Muscle of leg (tissue), 16 donors: ENCODE results near the gene CDK1. TPM values are rescaled to one million over a fixed set of nuclear protein-coding genes. Genes with fewer than 3 reads are reported as not detected.

Experiments used
- DNase-seq: peaks from one replicate; pipeline ENCODE4 v3.0.0; 2013
- H3K27ac ChIP-seq: one replicate; pipeline ENCODE4 v1.5.1; 2013; ENCODE audit warnings: mild to moderate bottlenecking, low read length, control low read depth
- H3K27me3 ChIP-seq: one replicate; pipeline ENCODE4 v1.6.1; 2013; ENCODE audit warnings: low read length; ENCODE audit not compliant: control insufficient read depth, insufficient read depth
- H3K36me3 ChIP-seq: one replicate; pipeline ENCODE4 v1.6.1; 2013; ENCODE audit warnings: low read length; ENCODE audit not compliant: control insufficient read depth, insufficient read depth
- H3K4me1 ChIP-seq: one replicate; pipeline ENCODE4 v1.6.1; 2013; ENCODE audit warnings: low read length; ENCODE audit not compliant: control insufficient read depth, insufficient read depth
- H3K4me3 ChIP-seq: one replicate; pipeline ENCODE4 v1.5.1; 2013; ENCODE audit warnings: low read length, control low read depth
- H3K9me3 ChIP-seq: replicated peaks from 2 replicates; pipeline ENCODE4 v1.6.1; 2013; ENCODE audit warnings: low read depth, low read length; ENCODE audit not compliant: control insufficient read depth
- WGBS: methylation state at CpG from one replicate; pipeline ENCODE4 v1.1.5; 2013; ENCODE audit warnings: missing lambda C conversion rate; ENCODE audit not compliant: insufficient coverage; 5-methylcytosine and 5-hydroxymethylcytosine counted together
- long read RNA-seq, 11 donors: transcript quantifications; one replicate each; lab custom pipeline, GENCODE V29; 2026
- polyA plus RNA-seq, 8 donors: library from polyadenylated mRNA; unstranded; fragments of 120-200 nt; gene quantifications; one replicate each; pipeline versions ENCODE4 v1.2.1 to v1.2.3, GENCODE V29; 2013; ENCODE audit warnings: inconsistent platforms in 1 of 8, low replicate concordance in 1 of 8; ENCODE audit not compliant: insufficient read length in 8 of 8, insufficient read depth in 1 of 8
- total RNA-seq: library from RNA; stranded (reverse); fragments of 120-200 nt; gene quantifications from one replicate; pipeline ENCODE4 v1.2.4, GENCODE V29; 2013

CDK1 gene
- total RNA-seq (30.9 TPM), polyA plus RNA-seq (10 to 100 TPM; 33.1 to 54.8 (median 41.1) TPM)
- long read RNA-seq, donor 1, transcript CDK1-203 (8 exons, 1,913 nt) = major isoform, 16 of 34 reads
- long read RNA-seq, donor 1, partial matches to known transcripts = 18 of 34 reads
- long read RNA-seq, donor 1, other reads (novel, unspliced or antisense) = 0 of 34 reads
- long read RNA-seq, donor 2 = 0 reads
- long read RNA-seq, donor 3, transcript CDK1-203 (8 exons, 1,913 nt) = major isoform, 8 of 31 reads
- long read RNA-seq, donor 3, partial matches to known transcripts = 23 of 31 reads
- long read RNA-seq, donor 3, other reads (novel, unspliced or antisense) = 0 of 31 reads
- long read RNA-seq, donor 4, partial matches to known transcripts = 5 of 8 reads
- long read RNA-seq, donor 4, other reads (novel, unspliced or antisense) = 0 of 8 reads
- long read RNA-seq, donor 5, transcript CDK1-203 (8 exons, 1,913 nt) = major isoform, 40 of 107 reads
- long read RNA-seq, donor 5, partial matches to known transcripts = 51 of 107 reads
- long read RNA-seq, donor 5, other reads (novel, unspliced or antisense) = 15 of 107 reads
- long read RNA-seq, donor 6, transcript CDK1-203 (8 exons, 1,913 nt) = major isoform, 15 of 39 reads
- long read RNA-seq, donor 6, partial matches to known transcripts = 23 of 39 reads
- long read RNA-seq, donor 6, other reads (novel, unspliced or antisense) = 0 of 39 reads
- long read RNA-seq, donor 7, transcript CDK1-203 (8 exons, 1,913 nt) = major isoform, 20 of 40 reads
- long read RNA-seq, donor 7, partial matches to known transcripts = 20 of 40 reads
- long read RNA-seq, donor 7, other reads (novel, unspliced or antisense) = 0 of 40 reads
- long read RNA-seq, donor 8, transcript CDK1-203 (8 exons, 1,913 nt) = major isoform, 23 of 43 reads
- long read RNA-seq, donor 8, partial matches to known transcripts = 18 of 43 reads
- long read RNA-seq, donor 8, other reads (novel, unspliced or antisense) = 0 of 43 reads
- long read RNA-seq, donor 9, transcript CDK1-203 (8 exons, 1,913 nt) = major isoform, 10 of 30 reads
- long read RNA-seq, donor 9, partial matches to known transcripts = 20 of 30 reads
- long read RNA-seq, donor 9, other reads (novel, unspliced or antisense) = 0 of 30 reads
- long read RNA-seq, donor 10, transcript CDK1-203 (8 exons, 1,913 nt) = major isoform, 21 of 39 reads
- long read RNA-seq, donor 10, partial matches to known transcripts = 17 of 39 reads
- long read RNA-seq, donor 10, other reads (novel, unspliced or antisense) = 0 of 39 reads
- long read RNA-seq, donor 11, transcript CDK1-203 (8 exons, 1,913 nt) = major isoform, 11 of 24 reads
- long read RNA-seq, donor 11, partial matches to known transcripts = 13 of 24 reads
- long read RNA-seq, donor 11, other reads (novel, unspliced or antisense) = 0 of 24 reads

DNA sequence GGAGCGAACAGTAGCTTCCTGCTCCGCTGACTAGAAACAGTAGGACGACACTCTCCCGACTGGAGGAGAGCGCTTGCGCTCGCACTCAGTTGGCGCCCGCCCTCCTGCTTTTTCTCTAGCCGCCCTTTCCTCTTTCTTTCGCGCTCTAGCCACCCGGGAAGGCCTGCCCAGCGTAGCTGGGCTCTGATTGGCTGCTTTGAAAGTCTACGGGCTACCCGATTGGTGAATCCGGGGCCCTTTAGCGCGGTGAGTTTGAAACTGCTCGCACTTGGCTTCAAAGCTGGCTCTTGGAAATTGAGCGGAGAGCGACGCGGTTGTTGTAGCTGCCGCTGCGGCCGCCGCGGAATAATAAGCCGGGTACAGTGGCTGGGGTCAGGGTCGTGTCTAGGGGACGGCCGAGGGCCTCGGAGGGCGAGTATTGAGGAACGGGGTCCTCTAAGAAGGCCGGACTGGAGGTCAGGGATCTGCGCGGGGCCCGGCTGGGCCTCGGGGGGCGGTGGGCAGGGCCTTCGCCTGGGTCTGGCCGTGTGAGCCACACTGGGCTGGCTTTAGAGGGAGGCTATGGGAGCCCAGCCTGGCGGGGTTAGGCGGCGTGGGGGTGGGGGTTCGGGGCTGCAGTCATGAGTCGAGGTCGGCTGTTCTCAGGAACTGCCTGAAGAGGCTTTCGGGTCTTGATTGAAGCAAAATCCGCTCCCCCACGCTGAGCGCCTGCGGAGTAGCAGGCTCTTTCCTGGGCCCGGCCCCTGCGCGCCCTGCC lies at the start of gene CDK1:
TSS of gene CDK1 (plus strand) at position 265 of the 757 bp plus-strand sequence. CDS start 1,688 bp downstream, outside the sequence.
- WGBS = under 1% methylated on average over 50 of the region's 58 CpGs
- Histone ChIP-seq H3K36me3 (no peaks in the 10 kb centered on the region), H3K4me3 (peak within 1 kb of the TSS; percentile 78), H3K4me1 (peaks cover 5% of the 10 kb centered on the region), H3K27ac (peak within 1 kb of the TSS; percentile 80), H3K27me3 (no peaks in the 10 kb centered on the region), H3K9me3 (no peaks in the 10 kb centered on the region)
- peak; percentile 100 for DNase-seq

DNA sequence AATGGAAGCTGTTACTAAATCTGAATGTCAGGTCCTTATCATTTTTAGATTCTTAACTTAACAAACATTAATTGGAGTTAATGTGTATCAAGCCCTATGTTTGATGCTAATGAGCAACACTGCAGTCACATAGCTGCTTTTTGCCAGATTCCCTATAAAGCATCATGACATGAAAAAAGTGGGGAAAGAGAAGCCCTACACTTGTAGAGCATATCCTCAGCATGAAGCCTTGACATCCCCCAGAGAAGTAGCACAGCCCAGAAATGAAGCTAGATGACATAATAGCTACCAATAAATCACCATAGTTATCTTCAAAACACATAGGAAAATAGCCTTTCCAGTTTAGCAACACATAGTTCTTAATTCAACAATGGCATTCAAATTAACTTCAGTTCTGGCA lies 49.2 kb upstream of the CDK1 start:
- H3K27ac ChIP-seq = no peak overlapping the region
- no peaks in the 10 kb centered on the region for H3K9me3 ChIP-seq
- DNase-seq = no peak
- H3K4me1 ChIP-seq = peaks cover 3% of the 10 kb centered on the region
- no peak overlapping the region for H3K4me3 ChIP-seq
- H3K36me3 ChIP-seq = no peaks in the 10 kb centered on the region
- H3K27me3 ChIP-seq = peaks cover 27% of the 10 kb centered on the region

DNA sequence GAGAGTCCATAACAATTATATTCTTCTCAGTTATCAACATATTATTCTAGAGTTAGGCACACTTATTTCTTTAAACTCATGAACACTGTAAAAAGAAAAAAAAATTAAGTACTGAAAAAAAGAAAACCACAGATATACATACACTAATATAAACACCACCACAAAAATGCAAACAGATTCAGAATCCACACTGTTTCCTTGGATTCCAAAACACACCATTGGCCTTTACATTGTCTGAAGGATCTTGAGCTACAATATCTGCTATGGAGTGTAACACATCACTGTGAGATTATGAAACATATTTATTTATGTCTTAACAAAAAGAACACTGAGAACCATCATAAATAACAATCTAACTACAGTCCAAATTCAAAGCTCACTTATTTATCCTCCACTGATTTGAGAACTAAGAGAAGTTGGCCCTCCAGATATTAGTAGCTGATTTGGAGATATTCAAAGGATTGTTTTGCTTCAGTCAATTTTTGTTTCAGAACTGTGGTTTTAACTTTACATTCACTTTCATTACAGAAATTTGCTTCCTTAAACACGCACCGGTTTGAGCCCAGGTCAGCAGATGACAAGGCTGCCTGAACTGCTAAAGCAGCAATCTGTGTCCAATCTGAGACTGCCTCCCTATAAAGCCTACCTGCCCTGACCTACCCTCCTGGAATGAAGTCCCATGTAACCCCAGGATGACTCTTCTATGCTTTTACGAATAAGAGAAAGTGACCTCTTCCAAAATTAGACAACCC lies 47.0 kb upstream of the CDK1 start:
- H3K4me1 ChIP-seq = peaks cover 3% of the 10 kb centered on the region
- no peak overlapping the region for H3K4me3 ChIP-seq
- no peak overlapping the region for H3K27ac ChIP-seq
- WGBS = 64% methylated on average over 2 of the region's 3 CpGs
- DNase-seq = peak; percentile 8
- H3K36me3 ChIP-seq = no peaks in the 10 kb centered on the region
- peaks cover 36% of the 10 kb centered on the region for H3K27me3 ChIP-seq
- H3K9me3 ChIP-seq = no peaks in the 10 kb centered on the region

DNA sequence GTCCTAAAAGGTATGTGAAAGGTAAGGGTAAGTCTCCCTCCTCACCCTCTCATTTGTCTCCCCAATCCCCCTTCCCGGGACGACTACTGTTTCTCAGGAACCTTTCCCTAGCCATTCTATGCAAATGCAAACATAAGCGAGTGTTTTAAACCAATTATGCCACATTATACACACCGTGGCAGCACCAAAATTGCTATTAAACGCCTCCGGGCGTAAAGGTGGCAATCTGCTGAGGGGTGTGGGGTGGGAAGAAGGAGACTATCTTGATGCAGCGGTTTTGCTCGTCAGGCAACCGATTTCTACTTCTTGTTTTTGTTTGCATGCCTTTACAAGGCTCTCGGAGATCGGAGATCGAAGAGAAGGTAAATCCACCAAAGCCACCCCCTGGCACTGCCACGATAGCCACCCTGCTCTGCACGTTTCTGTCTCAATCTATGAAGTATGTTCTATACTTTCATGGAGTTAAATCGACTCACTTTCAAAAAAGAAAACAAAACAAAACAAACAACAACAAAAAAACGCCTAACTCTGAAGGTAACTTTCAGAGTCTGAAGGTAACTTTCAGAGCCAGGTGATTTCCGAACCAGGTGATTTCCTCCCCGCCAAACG lies 46.0 kb upstream of the CDK1 start:
- DNase-seq = no peak
- peaks cover 36% of the 10 kb centered on the region for H3K27me3 ChIP-seq

DNA sequence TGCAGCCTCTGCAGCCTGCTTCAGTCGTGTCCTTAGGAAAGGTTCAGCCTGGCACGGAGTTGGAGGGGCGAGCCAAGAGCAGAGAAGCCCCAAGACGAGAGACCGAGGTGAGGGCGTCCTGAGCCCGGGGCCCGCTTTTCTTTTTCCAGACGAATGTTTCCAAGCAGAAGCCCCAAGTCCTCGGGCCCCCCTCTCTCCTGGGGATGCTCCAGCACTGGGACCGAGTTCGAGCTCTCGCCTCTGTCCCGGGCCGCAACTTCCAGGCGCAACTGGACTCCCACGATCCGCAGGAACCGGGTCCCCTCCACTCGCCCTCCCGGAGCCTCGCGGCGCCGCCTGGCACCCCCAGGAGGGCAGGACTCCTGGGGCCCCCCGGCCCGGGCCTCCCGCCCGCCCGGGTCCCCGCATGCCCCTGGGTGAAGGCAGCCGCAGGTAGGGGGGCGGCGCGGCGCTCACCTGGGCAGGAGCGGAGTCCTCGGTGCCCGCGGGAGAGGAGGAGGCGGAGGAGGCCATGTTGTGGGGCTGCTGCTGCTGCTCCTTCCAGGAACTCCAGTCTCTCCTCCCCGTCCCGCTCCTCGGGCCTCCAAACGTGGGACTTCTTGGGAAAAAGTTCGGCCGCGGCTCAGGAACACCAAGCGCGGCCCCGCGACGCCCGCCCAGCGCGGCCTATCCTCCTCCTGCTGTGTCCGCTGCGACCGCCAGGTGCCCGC lies 45.3 kb upstream of the CDK1 start:
- peaks cover 3% of the 10 kb centered on the region for H3K4me1 ChIP-seq
- no peaks in the 10 kb centered on the region for H3K9me3 ChIP-seq
- H3K27me3 ChIP-seq = peaks cover 36% of the 10 kb centered on the region
- DNase-seq = peak; percentile 45
- H3K27ac ChIP-seq = no peak overlapping the region
- H3K4me3 ChIP-seq = peak overlapping the region; percentile 39
- no peaks in the 10 kb centered on the region for H3K36me3 ChIP-seq
- WGBS = 1% methylated on average over 50 of the region's 60 CpGs

More for the DNA sequence above, 46.0 kb upstream of the CDK1 start:
- Histone ChIP-seq H3K9me3 (no peaks in the 10 kb centered on the region), H3K4me3 (peak overlapping the region; percentile 39), H3K27ac (no peak overlapping the region), H3K4me1 (peaks cover 3% of the 10 kb centered on the region), H3K36me3 (no peaks in the 10 kb centered on the region)
- 11% methylated on average over 8 of the region's 20 CpGs for WGBS

DNA sequence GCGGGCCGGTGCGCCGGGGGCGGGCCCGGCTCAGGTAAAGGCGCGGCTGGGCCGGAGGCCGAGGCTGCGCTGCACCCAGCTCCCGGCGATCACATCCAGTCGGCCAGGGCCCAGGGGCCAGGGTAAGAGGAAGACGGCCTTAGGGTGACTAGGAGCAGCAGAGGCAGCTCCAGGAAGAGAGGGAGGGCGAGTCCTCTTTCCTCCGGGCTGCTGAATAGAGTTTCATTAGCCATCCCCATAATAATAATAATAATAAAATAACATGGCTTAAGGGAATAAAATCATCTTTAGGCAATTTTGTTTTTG lies 44.8 kb upstream of the CDK1 start:
- WGBS = 0% methylated on average over 13 of the region's 17 CpGs
- no peaks in the 10 kb centered on the region for H3K9me3 ChIP-seq
- peak overlapping the region; percentile 39 for H3K4me3 ChIP-seq
- no peak for DNase-seq
- H3K27ac ChIP-seq = no peak overlapping the region
- H3K27me3 ChIP-seq = peaks cover 39% of the 10 kb centered on the region
- no peaks in the 10 kb centered on the region for H3K36me3 ChIP-seq
- H3K4me1 ChIP-seq = peaks cover 3% of the 10 kb centered on the region

DNA sequence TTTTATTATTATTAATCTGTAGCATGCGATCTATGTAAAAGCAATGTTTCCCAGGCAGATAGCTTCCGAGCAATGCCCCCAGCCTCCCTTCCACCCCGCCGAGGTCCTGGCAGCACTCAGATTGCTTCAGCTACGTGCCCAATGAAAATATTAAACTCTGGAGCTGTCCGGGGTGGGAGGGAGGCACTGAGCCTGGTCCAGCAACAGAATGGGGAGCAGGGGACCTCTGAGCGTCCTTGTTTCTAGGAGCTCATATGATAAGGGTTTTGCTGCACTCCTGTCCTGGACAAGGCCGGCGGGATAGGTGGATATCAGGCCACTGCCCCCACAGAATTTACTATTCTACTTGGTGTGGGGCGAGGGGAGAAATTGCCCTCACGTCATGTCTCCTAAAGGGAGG lies 44.5 kb upstream of the CDK1 start:
- Histone ChIP-seq H3K27ac (no peak overlapping the region), H3K9me3 (no peaks in the 10 kb centered on the region), H3K36me3 (no peaks in the 10 kb centered on the region), H3K4me1 (peaks cover 3% of the 10 kb centered on the region), H3K27me3 (peaks cover 39% of the 10 kb centered on the region), H3K4me3 (no peak overlapping the region)
- WGBS = 80% methylated on average over 2 of the region's 11 CpGs
- no peak for DNase-seq

DNA sequence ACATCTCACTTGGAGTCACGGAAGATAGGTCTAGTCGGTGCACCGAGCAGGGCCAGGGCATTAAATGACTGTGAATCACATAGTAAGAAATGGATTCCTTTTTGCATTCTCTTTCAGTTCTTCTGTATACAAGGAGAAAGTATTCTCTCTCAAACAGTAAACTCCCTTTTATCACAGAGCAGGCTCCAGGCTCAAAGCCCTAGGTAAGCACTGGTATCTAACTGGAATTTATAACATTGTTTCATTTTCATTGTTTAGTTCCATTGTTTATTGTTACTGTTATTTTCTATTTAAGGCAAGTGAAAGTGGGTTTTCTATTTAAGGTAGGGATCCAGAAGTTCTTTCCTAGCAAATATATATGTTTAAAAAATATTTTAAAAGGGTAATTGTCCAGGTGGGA lies 44.1 kb upstream of the CDK1 start:
- Histone ChIP-seq H3K27ac (no peak overlapping the region), H3K36me3 (no peaks in the 10 kb centered on the region), H3K4me3 (no peak overlapping the region), H3K9me3 (no peaks in the 10 kb centered on the region), H3K27me3 (peaks cover 39% of the 10 kb centered on the region), H3K4me1 (peaks cover 3% of the 10 kb centered on the region)
- no CpG with 5 or more reads among the region's 3 CpGs for WGBS
- no peak for DNase-seq
